ENCODE results near the gene CHPF.

Gene CHPF

DNA sequence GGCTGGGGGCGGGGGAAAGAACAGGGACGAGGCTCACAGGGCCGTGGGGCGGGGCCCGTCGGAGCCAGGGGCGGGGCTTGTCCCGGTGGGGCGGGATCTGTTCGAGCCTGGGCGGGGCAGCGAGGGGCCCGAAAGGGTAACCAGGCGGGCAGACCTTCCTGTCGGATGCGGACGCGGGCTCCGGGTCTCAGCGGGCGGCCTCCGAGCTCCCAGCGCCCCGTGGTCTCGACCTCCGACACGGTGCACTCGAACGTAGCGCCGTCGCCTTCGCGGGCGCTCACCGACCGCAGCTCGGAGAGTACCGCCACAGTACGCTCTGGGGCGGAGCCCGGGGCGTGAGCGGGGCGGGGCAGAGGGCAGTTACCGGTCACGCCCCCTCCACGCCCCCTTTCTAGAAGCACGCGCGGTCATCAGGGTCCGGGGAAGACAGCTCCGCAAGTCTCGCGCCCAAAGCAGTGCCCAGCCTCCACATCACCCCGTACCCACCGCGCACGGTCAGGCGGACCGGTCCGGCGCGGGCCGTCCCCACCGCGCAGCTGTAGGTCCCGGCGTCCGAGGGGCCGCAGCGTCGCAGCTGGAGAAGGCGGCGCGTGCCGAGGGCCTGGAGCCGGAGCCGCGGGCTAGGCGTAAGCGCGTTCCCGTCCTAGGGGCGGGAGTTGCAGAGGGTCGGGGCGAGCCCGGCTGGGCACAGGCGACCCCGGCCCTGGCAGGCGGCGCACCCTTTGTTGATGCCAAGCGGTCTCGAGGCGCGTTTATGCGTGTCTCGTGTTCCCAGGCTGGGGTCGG lies 9.0 kb upstream of the CHPF start:
- DNase-seq (ENCODE audit: low spot score) = peak; percentile 96

DNA sequence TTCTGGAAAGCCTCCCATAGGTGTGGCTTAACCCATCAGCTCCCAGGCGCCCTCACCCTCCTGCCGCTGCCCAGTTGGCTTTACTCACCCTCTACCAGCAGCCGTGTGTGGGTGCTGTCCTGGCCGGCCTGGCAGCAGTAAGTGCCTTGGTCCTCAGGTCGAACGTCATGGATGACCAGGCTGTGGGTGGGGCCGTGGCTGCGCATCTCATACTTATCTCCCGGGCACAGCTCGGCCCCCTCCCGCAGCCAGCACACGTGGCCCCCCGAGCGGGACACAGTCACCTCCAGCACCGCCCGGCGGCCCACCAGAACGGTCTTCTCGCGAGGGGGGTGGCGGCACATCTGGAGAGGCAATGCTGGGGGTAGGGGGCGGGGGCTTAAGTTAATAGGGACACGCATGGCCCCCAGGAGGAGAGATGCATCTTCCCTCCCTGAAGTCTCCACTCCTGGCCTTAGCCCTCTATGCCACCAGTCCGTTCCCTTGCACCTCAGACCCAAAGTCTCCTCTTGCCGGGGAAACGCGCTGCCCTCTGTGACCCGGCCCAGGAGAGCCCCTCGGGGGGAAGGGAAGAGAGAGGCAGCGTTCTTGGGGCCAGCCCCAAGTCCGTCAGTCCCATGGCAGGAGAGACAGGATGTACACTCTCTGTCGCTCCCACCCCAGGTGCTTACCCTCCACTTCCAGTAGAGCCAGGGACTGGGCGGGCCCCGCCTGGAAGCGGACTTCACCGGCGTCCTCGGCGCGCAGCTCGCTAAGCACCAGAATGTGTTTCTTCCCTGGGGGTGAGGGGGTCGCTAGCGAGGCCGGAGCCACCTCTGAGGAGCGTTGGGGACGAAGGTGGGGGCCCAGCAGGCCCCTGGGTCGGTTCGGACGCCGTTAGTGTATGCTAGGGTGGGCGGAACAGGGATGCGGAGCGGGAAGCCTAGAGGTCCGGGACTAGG lies 8.1 kb upstream of the CHPF start:
- DNase-seq (ENCODE audit: low spot score) = peak; percentile 61

DNA sequence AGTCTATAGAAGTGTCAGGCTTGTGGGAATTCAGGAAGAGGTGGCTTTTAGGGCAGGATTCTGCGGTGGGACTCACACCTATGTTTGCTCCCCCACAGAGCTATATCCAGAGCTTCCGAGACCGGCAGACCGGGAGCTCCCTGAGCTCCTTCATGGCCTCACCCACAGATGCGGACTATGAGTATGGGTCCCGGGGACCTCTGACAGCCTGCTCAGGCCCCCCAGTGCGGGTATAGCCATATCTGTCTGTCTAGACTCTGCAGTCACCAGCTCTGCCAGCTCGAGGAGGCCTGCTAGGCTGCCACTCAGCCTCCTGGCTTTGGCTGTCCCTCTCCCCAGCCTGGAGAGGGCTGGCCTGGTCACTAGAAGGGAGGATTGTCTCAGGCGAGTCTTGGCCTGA lies 6.0 kb upstream of the CHPF start:
- DNase-seq (ENCODE audit: low spot score) = no peak

DNA sequence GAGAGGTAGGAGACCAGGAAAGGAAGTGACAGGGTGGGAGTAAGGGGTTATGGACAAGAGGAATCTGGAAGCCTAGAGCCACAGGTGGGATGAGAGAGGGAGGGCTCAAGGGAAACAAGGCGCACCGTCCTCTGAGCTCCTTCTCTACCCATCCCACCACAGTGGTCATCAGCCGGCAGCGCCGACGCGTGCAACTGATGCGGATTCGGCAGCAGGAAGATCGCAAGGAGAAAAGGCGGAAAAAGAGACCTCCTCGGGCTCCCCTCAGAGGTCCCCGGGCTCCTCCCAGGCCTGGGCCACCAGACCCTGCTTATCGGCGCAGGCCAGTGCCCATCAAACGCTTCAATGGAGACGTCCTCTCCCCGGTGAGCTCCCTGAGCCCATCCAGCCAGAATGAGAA lies 5.4 kb upstream of the CHPF start:
- DNase-seq (ENCODE audit: low spot score) = no peak

DNA sequence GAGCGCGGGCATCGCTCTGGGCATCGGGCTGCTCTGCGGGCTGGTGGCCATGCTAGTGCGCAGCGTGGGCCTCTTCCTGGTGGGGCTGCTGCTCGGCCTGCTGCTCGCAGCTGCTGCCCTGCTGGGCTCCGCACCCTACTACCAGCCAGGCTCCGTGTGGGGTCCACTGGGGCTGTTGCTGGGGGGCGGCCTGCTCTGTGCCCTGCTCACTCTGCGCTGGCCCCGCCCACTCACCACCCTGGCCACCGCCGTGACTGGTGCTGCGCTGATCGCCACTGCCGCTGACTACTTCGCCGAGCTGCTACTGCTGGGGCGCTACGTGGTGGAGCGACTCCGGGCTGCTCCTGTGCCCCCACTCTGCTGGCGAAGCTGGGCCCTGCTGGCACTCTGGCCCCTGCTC lies 4.0 kb upstream of the CHPF start:
- no peak for DNase-seq (ENCODE audit: low spot score)

DNA sequence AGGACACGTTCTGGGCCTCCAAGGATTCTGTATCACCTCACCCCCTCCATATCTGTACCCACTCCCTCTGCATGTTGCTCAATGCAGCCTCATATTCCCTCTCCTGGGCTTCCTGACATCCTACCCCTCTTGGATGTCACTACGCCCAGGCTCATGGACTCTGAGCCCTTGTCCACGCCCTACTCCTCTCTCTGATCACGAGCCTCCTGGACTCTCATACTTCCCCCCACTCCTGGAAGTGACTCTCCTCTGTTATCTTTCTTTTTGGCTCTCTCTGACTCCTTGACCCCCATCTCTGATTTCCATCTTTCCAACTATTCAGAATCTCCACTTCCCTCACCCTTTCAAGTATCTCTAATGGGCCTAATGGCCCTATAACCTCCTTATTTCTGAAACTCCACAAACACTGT lies 2.3 kb upstream of the CHPF start:
- DNase-seq (ENCODE audit: low spot score) = no peak

DNA sequence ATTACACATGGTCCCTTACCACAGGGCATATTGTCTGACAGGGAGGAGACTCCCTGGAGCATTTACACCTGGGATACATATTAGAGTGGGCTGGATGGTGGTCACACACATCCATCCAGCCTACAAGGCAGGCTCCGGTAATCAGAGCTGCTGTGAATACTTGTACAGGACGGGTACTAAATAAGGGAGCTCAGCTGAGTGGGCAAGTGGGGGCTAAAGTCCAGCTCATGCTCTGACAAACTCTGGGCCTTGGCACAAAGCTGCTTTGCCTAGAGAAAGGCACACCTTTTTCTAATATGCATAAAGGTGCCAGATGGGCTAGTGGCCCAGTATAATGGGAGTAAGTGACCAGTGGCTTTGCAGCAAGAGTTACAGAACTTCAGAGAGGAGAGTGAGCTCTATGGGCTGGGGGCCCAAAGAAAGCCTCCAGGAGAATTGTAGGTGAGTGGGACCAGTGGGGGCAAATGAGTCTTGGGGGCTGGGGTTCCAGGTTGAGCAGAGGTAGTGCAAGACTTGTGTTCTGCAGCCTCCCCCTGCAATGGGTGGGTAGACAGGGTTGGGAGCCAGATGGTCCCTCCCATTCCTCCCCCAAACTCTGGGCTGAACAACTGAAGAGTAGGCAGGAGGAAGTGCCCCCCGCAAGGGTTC lies 1.8 kb upstream of the CHPF start:
- DNase-seq (ENCODE audit: low spot score) = no peak

DNA sequence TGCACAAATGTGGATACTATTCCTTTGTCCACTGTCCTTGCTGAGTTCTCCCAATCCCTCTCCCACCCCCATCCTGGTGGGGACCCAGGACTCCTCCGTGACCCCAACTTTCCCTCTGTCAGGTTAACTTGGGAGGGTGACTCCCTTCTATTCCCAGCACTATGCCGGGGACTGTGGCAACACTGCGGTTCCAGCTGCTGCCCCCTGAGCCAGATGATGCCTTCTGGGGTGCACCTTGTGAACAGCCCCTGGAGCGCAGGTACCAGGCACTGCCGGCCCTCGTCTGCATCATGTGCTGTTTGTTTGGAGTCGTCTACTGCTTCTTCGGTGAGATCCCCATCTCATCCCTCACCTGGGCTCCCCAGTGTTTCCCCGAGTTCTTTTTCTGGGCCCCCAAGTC lies 958 bp upstream of the CHPF start:
- DNase-seq (ENCODE audit: low spot score) = no peak

DNA sequence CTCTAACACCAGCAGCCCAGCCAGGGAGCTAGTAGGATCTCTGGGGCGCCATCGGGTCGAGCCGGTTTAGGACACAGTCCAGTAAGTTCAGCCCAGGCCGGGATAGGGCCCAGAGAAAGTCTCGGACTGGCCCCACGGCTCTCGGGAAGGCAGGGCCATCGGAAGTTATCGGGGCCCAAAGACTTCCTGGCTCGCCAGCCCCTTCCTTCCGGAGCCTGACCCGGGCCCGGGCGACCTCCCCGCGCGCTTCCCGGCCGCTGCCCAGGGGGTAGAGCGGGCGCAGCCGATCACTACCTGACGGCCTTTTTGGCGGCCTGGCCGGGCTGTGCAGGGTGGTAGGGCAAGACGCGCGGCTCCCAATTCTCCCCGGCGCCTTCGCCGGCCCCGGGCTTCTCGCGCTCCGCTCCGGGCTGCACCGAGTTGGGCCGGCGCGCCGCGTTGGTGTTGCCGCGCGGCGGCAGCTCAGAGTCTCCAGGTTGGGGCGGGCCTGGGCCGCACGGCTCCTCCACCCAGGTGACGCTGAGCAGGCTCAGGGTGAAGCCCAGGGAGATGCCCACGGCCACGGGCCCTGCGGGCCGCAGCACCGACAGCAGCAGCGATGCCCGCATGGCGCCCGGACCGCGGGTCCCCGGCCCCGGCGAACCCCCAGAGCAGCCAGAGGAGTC lies 546 bp downstream of the CHPF start:
- DNase-seq (ENCODE audit: low spot score) = peak; percentile 65

DNA sequence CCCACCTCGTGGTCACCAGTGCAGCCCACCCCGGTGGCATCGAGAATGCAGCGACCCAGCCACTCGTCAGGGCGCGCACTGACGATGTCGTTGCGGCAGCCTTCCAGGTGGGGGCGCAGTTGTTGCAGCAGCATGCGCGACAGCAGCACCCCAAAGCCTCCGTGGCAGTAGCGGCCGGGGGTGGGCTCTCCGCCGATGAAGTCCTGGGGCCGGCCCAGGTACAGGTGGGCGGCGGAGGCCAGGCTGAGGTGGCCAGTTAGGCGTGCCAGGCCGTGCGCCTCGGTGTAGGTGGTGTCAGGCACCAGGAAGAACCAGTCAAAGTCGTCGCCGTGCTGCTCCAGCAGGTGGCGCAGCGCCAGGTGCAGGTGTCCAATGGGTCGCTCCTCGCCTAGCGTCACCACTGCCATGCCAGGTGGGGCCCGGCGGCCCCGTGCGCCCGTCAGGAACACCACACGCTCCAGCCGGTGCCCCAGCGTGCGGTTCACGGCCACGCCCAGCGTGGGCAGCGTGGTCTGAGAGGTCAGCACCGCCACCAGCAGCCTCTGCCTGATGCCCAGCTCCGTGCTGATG lies 1.9 kb downstream of the CHPF start:
- DNase-seq (ENCODE audit: low spot score) = peak; percentile 43

DNA sequence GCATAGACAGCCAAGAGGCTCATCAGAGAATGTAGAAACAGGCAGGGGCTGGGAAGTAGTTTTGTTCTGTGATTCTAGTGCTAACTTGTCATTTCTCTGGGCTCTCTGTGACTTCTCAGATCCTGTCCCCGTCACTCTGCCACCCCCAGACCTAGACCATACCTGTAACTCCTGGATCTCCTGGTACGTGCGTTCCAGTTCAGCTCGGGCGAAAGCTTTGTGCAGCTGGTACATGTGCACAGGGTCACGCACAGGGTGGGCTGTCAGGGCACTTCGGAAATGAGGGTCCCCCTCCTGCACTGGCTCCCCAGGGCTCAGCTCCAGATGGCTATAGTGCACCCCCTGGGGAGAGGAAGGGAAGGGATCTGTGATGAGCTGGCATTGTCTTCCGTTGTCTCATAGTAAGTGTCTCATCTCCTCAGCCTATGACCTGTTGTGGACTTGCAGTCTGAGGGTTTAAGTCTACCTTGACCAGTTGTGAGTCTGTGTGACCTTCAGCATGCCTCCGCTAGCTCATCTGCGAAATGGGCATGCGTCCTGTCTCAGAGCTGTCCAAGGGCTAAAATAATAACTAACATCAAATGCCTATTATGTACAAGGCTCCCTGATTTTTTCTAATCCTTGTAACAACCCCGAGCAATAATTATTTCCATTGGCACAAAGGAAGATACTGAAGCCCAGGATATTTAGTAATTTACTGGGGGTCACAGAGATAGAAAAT lies 2.7 kb downstream of the CHPF start:
- no peak for DNase-seq (ENCODE audit: low spot score)

DNA sequence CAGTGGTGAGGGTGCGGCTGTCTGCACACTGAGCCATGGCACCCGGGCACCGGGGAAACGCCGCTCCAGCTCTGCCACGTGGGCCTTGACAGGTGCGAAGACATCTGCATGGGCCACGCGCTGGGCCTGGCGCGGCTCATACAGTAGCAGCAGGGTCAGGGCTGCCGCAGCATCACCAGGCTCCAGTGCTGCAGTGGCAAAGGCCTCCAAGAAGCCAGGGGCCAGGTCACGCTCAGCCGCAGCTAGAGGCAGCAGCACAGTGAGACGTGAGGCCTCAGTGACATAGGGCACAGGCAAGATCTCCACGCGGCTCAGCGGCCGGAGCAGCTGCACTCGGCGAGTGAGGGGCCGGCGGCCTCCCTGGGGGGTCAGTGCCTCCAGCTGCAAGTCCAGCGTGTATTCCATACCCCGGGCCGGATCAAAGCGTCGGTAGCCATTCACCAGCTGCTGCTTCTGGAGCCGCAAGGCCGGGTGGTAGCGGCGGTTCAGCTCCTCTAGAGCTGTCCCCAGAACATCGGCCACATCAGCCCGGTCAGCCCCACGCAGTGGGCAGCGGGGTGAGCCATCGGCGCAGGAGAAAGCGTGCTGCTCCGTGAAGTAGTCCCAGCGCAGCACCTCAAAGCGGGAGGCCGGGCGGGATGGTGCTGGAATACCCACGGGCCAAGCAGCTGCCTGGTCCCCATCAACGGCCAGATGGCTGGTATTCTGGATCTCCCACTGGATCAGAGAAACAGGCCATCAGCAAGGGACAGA lies 3.5 kb downstream of the CHPF start:
- DNase-seq (ENCODE audit: low spot score) = no peak

DNA sequence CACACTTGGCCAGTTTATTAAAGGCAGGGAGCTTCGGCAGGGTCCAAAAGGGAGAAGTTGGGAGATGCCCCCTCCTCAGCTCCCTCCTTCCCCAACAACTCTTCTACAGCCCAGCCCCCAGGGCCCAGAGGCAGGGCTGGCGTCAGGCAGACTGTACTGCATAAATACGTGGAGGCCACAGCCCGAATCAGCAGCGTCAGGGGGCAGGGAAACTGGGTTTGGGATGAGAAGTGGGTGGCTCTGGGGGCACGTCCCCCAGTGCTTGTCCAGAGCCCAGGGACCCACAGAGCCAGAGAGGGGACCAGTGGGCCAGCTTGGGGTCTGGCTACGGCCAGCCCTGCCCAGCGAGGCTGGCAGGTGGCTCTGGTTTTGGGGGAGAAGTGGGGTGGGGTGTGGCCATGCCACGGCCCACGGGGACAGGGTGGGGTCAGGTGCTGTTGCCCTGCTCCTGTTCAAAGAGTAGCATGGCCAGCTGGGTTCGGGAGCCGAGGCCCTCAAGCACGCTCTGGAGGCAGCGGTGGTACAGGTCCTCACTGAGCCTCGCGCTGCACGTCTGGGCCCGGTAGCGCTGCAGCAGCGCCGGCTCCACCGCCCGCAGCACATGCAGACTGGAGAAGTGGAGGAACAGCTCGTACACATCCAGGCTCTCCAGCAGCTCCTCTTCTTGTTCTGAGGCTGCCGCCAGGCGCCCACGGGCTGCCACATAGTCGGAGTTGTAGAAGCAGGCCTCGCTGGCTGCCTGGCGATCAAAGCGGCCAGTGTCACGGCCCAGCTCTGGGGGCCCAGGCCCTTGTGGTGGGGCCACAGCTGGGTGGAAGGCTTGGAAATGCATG lies 4.4 kb downstream of the CHPF start:
- DNase-seq (ENCODE audit: low spot score) = no peak

DNA sequence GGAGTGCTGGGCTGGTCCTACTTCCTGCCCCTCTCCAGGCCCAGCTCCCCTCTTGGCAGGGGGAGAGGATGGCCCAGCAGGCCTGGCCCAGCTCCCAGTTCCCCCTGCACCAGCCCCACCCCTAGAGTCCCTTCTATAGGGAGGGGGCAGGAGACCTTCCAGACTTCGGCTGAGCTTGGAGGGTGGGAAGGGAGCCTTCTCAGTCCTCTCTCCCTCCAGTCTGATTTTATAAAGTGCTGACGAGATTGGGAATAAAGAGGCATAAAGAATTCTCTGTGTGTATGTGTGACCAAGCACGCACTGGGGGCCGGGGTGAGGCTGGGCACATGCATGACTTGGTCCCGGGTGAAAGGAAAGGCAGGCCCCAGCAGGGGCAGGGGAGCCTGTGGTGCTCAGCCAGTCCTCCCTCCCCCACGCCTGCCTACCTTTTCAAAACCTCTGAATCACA lies 5.1 kb downstream of the CHPF start:
- DNase-seq (ENCODE audit: low spot score) = no peak

DNA sequence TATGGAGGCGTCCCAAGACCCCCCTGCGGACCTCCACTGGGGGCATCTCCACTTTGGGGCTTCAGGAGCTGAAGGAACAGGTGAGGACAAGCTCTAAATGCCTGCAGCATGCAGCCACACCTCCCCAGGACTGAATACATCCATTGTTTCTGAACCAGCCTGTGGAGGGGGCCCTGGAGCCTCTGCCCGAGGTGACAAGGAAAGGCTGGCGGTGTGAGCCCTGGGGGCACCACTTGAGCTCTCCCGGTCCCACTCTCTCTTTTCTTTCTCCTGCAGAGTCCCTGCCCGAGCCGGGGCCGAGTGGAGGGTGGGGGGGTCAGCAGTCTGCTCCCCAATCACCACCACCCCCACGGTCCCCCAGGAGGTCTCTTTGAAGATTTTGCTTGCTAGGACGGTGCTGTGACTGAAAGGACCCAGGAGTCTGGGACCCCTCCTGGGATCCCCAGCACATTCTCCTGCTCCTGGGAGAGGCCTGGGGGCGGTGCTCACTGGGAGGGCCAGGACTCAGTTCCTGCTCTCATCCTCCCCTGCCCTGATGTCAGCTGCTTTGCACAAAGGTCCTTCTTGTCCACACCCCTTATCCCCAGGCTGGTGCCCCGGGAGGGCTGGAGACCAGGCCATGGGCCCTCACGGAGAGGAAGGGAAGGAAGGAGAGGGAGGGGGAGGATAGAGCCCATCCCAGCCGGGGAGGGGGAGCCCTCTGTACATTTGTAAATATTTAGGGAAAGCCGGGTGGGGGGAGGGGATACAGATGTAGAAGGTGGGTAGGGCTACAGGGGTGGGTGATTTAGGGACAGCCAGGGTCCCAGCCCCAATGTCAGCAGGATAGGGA lies 5.7 kb downstream of the CHPF start:
- no peak for DNase-seq (ENCODE audit: low spot score)

DNA sequence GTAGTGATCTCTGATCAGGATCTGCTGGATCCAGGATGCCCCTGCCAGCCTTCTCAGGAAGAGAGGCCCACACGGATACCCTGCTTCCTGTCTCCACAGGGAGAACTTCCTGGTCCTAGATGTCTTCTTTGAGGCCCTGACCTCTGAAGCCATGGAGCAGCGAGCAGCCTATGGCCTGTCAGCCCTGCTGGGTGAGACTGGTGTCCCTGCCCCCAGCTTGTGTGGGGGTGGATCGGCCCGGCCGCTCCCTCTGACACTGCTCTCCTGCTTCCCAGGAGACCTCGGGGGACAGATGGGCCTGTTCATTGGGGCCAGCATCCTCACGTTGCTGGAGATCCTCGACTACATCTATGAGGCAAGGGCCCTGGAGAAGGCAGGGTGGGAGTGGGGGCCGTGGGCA lies 6.6 kb downstream of the CHPF start:
- DNase-seq (ENCODE audit: low spot score) = no peak

DNA sequence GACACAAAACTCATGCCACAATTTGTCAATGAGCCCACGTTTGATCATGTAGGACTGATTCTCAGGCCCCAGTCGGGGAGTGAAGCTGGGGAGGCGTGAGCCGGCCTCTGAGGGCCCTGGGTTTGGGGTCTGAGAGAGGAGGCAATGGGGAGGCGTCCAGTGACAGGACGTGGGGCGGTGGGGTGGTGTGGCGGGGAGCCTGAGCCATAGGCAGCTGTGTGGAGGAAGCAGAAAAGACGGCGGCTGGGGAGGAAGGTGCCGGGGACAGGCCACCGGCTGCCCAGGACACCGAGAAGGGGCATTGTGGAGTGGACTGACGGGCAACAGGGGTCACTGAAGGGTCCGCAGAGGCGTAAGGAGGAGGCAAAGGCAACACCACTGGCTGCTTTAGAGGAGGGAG lies 7.2 kb downstream of the CHPF start:
- no peak for DNase-seq (ENCODE audit: low spot score)

DNA sequence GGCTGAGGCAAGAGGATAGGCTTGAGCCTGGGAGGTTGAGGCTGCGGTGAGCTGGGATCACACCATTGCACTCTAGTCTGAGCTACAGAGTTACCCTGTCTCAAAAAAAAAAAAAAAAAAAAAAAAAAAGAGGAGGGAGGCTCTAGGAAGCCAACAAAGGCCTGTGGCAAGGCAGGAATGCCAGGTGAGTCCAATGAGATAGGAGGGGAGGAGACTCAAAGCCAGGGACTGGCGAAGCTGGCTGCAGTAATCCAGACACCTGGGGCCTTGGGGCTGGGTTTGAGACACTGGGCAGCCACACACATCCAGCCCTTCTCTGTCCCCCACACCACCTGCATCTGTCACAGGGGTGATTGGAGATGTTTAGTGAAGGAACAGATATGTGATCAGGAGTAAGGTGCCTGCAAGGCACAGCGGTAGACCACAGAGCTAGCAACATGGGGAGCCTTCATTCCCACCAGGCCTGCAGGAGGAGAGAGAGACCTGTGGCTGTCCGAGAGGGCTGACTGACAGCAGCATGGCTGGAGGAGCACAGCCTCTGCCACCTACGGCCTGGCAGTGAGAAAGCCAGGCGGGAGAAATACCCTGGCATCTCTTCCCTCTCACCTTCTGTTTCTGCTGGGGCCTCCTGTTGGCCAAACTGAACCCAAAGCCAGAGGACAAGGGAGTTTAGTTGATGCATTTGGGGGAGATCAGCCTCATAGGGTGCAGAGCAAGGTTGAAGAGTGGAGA lies 9.5 kb downstream of the CHPF start:
- no peak for DNase-seq (ENCODE audit: low spot score)
